Esophagus muscularis mucosa (tissue), 4 donors: ENCODE results near the gene ZBTB16. TPM values are rescaled to one million over a fixed set of nuclear protein-coding genes. Genes with fewer than 3 reads are reported as not detected.

Source experiments
- DNase-seq: peaks from one replicate; pipeline ENCODE4 v3.0.0-alpha.2; 2017; ENCODE audit errors: extremely low spot score
- H3K27ac ChIP-seq, 4 donors: fragments of 200-600 bp; sonication (generic); replicated peaks in 1 of 4; 1 replicate in 3 of 4; 2 replicates in 1 of 4; pipeline ENCODE4 v1.5.1; 2016 to 2019; ENCODE audit warnings: mild to moderate bottlenecking in 1 of 4
- H3K27me3 ChIP-seq, 4 donors: fragments of 200-600 bp; sonication (generic); one replicate each; pipeline versions ENCODE4 v1.5.1 to v1.6.0; 2016 to 2019
- H3K36me3 ChIP-seq, 4 donors: fragments of 200-600 bp; sonication (generic); one replicate each; pipeline ENCODE4 v1.5.1; 2016 to 2019
- H3K4me1 ChIP-seq, 4 donors: fragments of 200-600 bp; sonication (generic); one replicate each; pipeline ENCODE4 v1.5.1; 2016 to 2019
- H3K4me3 ChIP-seq, 4 donors: fragments of 200-600 bp; sonication (generic); 1 replicate in 2 of 4; 2 replicates in 2 of 4; pipeline ENCODE4 v1.5.1; 2016 to 2019; ENCODE audit warnings: mild to moderate bottlenecking in 4 of 4, moderate library complexity in 1 of 4
- H3K9me3 ChIP-seq, 4 donors: fragments of 200-600 bp; sonication (generic); 1 replicate in 3 of 4; 2 replicates in 1 of 4; pipeline ENCODE4 v1.5.1; 2016 to 2019
- EP300 ChIP-seq: sonication (generic); formaldehyde crosslinking; IDR thresholded peaks from one replicate; pipeline ENCODE4 v1.6.1; 2017; ENCODE audit warnings: antibody characterized with exemption
- POLR2A ChIP-seq: fragments of 450-650 bp; IDR thresholded peaks from one replicate; pipeline ENCODE4 v1.6.1; 2017; ENCODE audit warnings: antibody characterized with exemption, moderate library complexity, mild to moderate bottlenecking, low read depth
- POLR2AphosphoS5 ChIP-seq, 2 donors: sonication (generic); formaldehyde crosslinking; IDR thresholded peaks; one replicate each; pipeline ENCODE4 v1.6.1; 2017; ENCODE audit warnings: antibody characterized with exemption in 2 of 2
- WGBS: methylation state at CpG from one replicate; pipeline ENCODE4 v1.1.5; 2018; 5-methylcytosine and 5-hydroxymethylcytosine counted together
- intact Hi-C: fragments of 100-400 bp; cut with DNase I; formaldehyde crosslinking; loops from one replicate; pipeline ENCODE4 v1.15.1; 2023
- total RNA-seq, 4 donors: library from RNA; depleted of rRNA; stranded (reverse); fragments of >200 nt; gene quantifications; one replicate each; pipeline versions ENCODE4 v1.1.0 to v1.2.1, GENCODE V29; 2016
- TF ChIP-seq, protein P1 (sequence below), 3 experiments: fragments of 200-600 bp in 2 of 3; fragments of 450-650 bp in 1 of 3; sonication (generic) in 2 of 3; IDR thresholded peaks; one replicate each; pipeline ENCODE4 v1.5.1; 2017 to 2019; ENCODE audit warnings: antibody characterized with exemption in 3 of 3, mild to moderate bottlenecking in 2 of 3, moderate library complexity in 1 of 3

ZBTB16 gene
- total RNA-seq, 4 donors from 2014 or later: 175 to 319 (median 222) TPM

DNA sequence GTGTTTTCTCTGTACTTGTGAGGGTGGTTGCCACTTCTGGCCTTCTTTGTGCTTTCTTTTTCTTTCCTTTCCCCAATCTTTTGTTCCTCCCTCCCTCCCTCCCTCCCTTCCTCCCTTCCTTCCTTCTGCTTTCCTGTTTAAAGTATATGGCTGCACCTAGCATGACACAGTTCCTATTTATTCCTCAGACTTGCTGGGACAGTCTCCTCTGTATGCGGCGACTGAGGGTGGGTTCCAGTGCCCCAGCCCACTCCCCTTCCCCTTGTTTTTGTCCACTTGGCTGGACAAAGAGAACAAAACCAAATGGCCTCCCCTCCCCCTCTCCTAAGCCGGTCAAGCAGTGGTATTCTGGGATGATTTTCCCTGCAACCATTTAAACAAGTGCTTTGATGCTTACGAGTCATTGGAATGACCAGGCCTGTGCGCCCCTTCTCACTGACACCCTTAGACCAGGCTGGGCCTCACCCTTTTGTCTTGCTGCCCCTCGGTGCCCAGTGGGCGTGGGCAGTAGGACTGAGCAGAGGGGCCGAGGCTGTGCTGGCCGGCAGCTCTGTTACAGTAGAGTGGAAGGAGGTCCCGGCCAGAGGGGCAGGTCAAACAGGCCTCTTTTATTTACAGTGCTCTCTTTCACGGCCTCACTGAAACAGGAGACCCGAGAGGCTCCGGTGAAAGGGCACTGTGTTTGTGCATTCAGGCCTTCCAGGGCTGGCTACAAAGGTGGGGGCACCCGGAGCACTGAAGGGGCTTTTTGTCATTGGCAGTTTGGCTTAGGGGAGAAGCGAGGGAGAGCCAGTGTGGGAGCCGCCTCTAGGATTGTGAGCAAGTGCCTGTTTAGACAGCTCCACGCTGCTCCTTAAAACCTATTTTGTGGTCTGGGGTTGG, 32.2 kb downstream of the ZBTB16 start:
- H3K27ac ChIP-seq: peak overlapping the region; percentile 25 to 48 (median 41)
- H3K27me3 ChIP-seq: no peaks in the 10 kb centered on the region
- no peaks in the 10 kb centered on the region for H3K9me3 ChIP-seq
- peaks cover 22 to 93% (median 63%) of the 10 kb centered on the region in 4 donors for H3K36me3 ChIP-seq
- WGBS: 78% methylated on average over 11 of the region's 17 CpGs
- no peak for DNase-seq
- intact Hi-C loops: no loop called here
- H3K4me3 ChIP-seq: peak overlapping the region in 2 of 4 donors; percentile 24 to 26
- TF ChIP-seq, protein P1, sequence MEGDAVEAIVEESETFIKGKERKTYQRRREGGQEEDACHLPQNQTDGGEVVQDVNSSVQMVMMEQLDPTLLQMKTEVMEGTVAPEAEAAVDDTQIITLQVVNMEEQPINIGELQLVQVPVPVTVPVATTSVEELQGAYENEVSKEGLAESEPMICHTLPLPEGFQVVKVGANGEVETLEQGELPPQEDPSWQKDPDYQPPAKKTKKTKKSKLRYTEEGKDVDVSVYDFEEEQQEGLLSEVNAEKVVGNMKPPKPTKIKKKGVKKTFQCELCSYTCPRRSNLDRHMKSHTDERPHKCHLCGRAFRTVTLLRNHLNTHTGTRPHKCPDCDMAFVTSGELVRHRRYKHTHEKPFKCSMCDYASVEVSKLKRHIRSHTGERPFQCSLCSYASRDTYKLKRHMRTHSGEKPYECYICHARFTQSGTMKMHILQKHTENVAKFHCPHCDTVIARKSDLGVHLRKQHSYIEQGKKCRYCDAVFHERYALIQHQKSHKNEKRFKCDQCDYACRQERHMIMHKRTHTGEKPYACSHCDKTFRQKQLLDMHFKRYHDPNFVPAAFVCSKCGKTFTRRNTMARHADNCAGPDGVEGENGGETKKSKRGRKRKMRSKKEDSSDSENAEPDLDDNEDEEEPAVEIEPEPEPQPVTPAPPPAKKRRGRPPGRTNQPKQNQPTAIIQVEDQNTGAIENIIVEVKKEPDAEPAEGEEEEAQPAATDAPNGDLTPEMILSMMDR (IDR thresholded peaks at IDR 0.05): no peak
- peaks cover 93 to 100% (median 97%) of the 10 kb centered on the region in 4 donors for H3K4me1 ChIP-seq

DNA sequence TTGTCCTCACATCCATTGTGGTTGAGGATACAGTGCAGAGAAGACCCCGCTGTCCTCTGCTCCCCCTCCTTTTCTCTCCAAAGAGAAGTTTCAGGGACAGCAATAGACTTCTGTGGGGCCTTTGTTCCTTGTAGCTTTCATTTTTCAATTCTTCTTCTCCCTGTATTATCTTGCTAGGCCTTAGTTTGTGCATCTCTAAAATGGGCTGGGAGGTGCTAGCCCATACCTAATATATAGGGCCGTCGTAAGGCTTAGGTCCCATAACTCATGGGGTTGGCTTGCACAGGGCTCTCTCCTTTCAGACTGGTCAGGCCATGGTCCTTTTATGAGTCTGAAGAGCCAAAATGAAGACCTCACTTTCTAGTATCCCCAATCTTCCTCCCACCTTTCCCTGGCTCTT, 33.0 kb downstream of the ZBTB16 start:
- no peaks in the 10 kb centered on the region for H3K9me3 ChIP-seq
- peaks cover 15 to 86% (median 56%) of the 10 kb centered on the region in 4 donors for H3K36me3 ChIP-seq
- H3K27ac ChIP-seq: peak overlapping the region in 3 of 4 donors; percentile 35 to 48 (median 47)
- H3K27me3 ChIP-seq: no peaks in the 10 kb centered on the region
- intact Hi-C loops: no loop called here
- no peak for DNase-seq
- peaks cover 93 to 100% (median 97%) of the 10 kb centered on the region in 4 donors for H3K4me1 ChIP-seq
- 79% methylated on average over 3 of the region's 3 CpGs for WGBS
- peak overlapping the region in 1 of 4 donors; percentile 15 for H3K4me3 ChIP-seq
- TF ChIP-seq POLR2A: no peak
- TF ChIP-seq POLR2AphosphoS5 (IDR thresholded peaks at IDR 0.05): no peak
- TF ChIP-seq EP300: no peak
- TF ChIP-seq, protein P1 (IDR thresholded peaks at IDR 0.05): no peak

DNA sequence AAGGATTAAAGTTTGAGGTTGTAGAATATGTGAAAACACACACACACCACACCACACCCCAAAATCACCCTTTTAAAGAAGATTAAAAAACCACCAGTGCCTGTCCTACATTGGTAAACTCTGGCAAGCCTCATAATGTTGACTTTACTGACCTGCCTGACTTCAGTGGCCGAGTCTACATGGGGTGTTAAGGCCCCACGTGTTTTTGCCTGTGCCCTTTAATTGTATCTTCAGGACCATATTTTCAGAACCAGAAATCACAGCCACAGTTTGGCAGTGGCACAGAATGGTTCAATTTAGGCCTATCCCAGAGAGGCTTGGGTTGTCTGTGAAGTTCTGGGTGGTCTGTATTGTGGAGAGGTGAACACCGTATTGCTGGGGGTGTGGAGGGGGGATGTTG, 33.4 kb downstream of the ZBTB16 start:
- Histone ChIP-seq H3K9me3 (no peaks in the 10 kb centered on the region), H3K4me3 (peak overlapping the region in 1 of 4 donors; percentile 15), H3K4me1 (peaks cover 93 to 100% (median 97%) of the 10 kb centered on the region in 4 donors), H3K27ac (peak overlapping the region in 3 of 4 donors; percentile 25 to 48 (median 47)), H3K27me3 (no peaks in the 10 kb centered on the region), H3K36me3 (peaks cover 12 to 85% (median 52%) of the 10 kb centered on the region in 4 donors)
- TF ChIP-seq, protein P1 (IDR thresholded peaks at IDR 0.05): no peak
- TF ChIP-seq POLR2AphosphoS5 (IDR thresholded peaks at IDR 0.05) (no peak), POLR2A (no peak), EP300 (no peak)
- intact Hi-C loops: no loop called here
- 74% methylated on average over 3 of the region's 3 CpGs for WGBS
- no peak for DNase-seq

DNA sequence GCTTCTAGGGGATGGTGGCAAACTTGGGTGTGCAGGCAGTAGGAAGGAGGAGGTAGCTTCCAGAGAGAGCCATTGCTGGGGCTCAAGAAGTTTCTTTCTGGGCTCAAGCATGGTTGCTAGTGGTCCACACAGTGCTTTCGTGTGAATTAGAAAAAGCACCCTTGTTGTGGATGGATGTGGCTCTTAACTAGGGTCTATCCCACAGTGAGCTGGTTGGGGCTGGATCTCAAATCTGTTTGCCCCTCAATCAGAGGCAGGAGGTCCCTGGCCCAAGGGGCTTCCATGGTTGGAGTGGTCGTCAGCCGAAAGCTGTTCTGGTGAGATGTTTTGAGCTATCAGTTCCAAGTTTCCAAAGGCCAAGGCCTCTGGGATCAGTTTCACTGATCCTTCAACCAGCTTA, 35.0 kb downstream of the ZBTB16 start:
- no peak for TF ChIP-seq POLR2A
- no peak for TF ChIP-seq EP300
- TF ChIP-seq POLR2AphosphoS5 (IDR thresholded peaks at IDR 0.05): no peak
- TF ChIP-seq, protein P1 (IDR thresholded peaks at IDR 0.05): no peak
- no peak overlapping the region for H3K4me3 ChIP-seq
- 100% methylated on average over 3 of the region's 3 CpGs for WGBS
- H3K27me3 ChIP-seq: no peaks in the 10 kb centered on the region
- no peaks in the 10 kb centered on the region for H3K9me3 ChIP-seq
- intact Hi-C loops: no loop called here
- H3K4me1 ChIP-seq: peaks cover 93 to 100% (median 97%) of the 10 kb centered on the region in 4 donors
- H3K36me3 ChIP-seq: peaks cover under 1 to 78% (median 38%) of the 10 kb centered on the region in 4 donors
- no peak for DNase-seq
- no peak overlapping the region for H3K27ac ChIP-seq
